SK-N-SH (cell line): ENCODE results near the gene TMEM209.

Experiments
- EP300 ChIP-seq, 2 experiments: IDR thresholded peaks; 2 replicates each; pipeline versions ENCODE4 v1.4.0 to v1.6.1; 2012; ENCODE audit warnings: borderline replicate concordance in 1 of 2, low read depth in 1 of 2, low read length in 1 of 2
- TEAD4 ChIP-seq: IDR thresholded peaks from 2 replicates; pipeline ENCODE4 v1.4.0; 2012; ENCODE audit warnings: mild to moderate bottlenecking, borderline replicate concordance; ENCODE audit not compliant: insufficient read depth

DNA sequence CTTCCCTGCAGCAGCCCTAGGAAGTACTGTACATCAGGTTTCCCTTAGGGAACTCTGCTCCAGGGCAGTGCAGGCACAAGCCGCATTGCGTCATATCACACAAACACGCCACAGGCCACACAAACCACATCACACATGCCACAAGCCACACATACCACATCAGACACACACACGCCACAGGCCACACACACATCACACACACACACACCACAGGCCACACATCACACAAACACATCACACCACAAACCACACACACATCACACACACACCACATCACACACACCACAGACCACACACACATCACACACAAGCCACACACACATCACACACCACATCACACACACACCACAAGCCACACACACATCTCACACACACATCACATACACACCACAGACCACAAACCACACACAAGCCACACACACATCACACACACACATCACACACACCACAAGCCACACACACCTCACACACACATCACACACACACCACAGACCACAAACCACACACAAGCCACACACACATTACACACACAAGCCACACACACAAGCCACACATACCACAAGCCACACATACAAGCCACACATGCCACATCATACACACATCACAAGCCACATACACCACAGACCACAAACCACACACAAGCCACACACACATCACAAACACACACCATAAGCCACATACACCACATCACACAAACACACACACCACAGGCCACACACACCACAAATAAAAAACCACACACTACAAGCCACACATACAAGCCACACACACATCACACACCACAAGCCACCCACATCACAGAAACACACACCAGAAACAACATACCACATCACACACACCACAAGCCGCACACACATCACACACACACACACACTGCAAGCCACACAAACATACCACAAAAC, 53.4 kb downstream of the TMEM209 start:
- TF ChIP-seq TEAD4 (no peak), EP300 (IDR thresholded peaks at IDR 0.05; ENCODE audit: borderline replicate concordance in 1 of 2, low read depth in 1 of 2, low read length in 1 of 2) (no peak)
